Fibroblast of skin of abdomen (primary cell): ENCODE data around the gene RPL28.

ENCODE experiments used
- DNase-seq: peaks from one replicate; pipeline ENCODE4 v3.0.0-alpha.2; 2013

The RPL28 gene

GRCh38 chr19:55451965-55452748, 66.4 kb downstream of the RPL28 start:
- DNase-seq = no peak
